PC-3 (cell line): ENCODE results near the gene CKB.

ENCODE experiments used
- EZH2 ChIP-seq: fragments of 300-600 bp; sonication (generic); IDR thresholded peaks from one replicate; pipeline ENCODE4 v1.6.1; 2017; ENCODE audit warnings: antibody characterized with exemption, mild to moderate bottlenecking, low read length; ENCODE audit not compliant: unreplicated experiment
- EZH2phosphoT487 ChIP-seq: fragments of 300-600 bp; sonication (generic); IDR thresholded peaks from 2 replicates; pipeline ENCODE4 v1.6.1; 2018; ENCODE audit warnings: mild to moderate bottlenecking, antibody characterized with exemption, low read length, borderline replicate concordance
- TF ChIP-seq, protein P1 (sequence below): fragments of 300-600 bp; sonication (generic); conservative IDR thresholded peaks from 2 replicates; pipeline ENCODE4 v1.5.1; 2017; ENCODE audit warnings: antibody characterized with exemption, low read depth, mild to moderate bottlenecking, low read length

DNA sequence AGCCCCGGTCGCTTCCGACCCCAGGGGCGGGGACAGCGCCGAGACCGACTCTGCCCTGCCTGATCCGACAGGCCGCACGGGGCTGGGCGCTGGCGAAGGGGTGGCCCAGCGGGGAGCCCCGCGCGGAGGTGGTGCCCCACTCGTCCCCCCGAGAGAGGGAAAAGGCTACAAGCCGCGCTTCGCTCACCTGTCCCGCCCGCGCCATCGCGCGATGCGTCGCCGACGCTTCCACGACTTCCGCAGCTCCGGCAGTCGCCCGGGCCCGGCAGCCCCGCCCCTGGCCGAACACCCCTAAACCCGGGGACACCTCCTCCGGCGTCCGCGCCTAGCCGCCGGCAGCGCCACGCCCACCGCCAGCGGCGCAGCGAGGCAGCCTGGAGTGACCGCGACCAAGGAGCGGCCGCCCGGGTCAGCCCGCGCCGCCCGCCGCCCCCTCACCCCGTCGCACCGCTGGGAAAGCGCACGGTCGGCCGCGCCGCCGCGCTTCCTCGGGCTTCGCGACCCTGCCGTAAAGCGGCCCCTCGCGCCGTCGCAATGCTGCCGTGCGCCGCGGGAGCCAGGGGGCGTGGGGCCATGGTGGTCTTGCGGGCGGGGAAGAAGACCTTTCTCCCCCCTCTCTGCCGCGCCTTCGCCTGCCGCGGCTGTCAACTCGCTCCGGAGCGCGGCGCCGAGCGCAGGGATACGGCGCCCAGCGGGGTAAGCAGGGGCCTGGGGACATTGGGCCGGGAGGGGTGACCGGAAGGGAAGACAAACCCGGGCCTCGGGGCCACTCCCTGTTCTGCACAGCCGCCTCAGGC, 40.0 kb upstream of the CKB start, which contains the start of the genes BAG5 and COA8:
- TF ChIP-seq, protein P1, sequence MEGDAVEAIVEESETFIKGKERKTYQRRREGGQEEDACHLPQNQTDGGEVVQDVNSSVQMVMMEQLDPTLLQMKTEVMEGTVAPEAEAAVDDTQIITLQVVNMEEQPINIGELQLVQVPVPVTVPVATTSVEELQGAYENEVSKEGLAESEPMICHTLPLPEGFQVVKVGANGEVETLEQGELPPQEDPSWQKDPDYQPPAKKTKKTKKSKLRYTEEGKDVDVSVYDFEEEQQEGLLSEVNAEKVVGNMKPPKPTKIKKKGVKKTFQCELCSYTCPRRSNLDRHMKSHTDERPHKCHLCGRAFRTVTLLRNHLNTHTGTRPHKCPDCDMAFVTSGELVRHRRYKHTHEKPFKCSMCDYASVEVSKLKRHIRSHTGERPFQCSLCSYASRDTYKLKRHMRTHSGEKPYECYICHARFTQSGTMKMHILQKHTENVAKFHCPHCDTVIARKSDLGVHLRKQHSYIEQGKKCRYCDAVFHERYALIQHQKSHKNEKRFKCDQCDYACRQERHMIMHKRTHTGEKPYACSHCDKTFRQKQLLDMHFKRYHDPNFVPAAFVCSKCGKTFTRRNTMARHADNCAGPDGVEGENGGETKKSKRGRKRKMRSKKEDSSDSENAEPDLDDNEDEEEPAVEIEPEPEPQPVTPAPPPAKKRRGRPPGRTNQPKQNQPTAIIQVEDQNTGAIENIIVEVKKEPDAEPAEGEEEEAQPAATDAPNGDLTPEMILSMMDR = no peak
- TF ChIP-seq EZH2phosphoT487 = no peak
- TF ChIP-seq EZH2 = no peak
